H1 (cell line): ENCODE data around the gene EPHA8. TPM values are rescaled to one million over a fixed set of nuclear protein-coding genes. Genes with fewer than 3 reads are reported as not detected.

ENCODE experiments used
- CTCF ChIA-PET: fragments of 300-600 bp; sonication (Branson Sonifier 250); formaldehyde crosslinking; loops from one replicate; lab custom pipeline; 2021; ENCODE audit not compliant: partially characterized antibody; lab: Charles Lee
- POLR2A ChIA-PET: fragments of 300-600 bp; sonication (Branson Sonifier 250); formaldehyde crosslinking; loops from one replicate; lab custom pipeline; 2021; ENCODE audit warnings: inconsistent platforms; ENCODE audit not compliant: partially characterized antibody; lab: Charles Lee
- DNase-seq, 2 experiments: peaks; one replicate each; pipeline versions ENCODE4 v3.0.0 to v3.0.0-alpha.2; 2010 to 2022; ENCODE audit warnings: low spot score in 2 of 2, low read depth in 1 of 2, mixed read lengths in 1 of 2
- FAIRE-seq: peaks from 2 replicates; lab custom pipeline; 2011; peaks lifted over from hg19 to GRCh38; lab: Jason Lieb, UNC
- H2AFZ ChIP-seq: 2 replicates; pipeline ENCODE4 v1.8.1; 2012; ENCODE audit warnings: low read length, inconsistent platforms
- H2AK5ac ChIP-seq: 2 replicates; pipeline ENCODE4 v1.6.1; 2013; ENCODE audit warnings: low read depth, low read length
- H2BK120ac ChIP-seq: replicated peaks from 2 replicates; pipeline ENCODE3; 2013; ENCODE audit warnings: low read depth, low read length, inconsistent platforms
- H2BK12ac ChIP-seq: 2 replicates; pipeline ENCODE4 v1.6.1; 2013; ENCODE audit warnings: low read depth, low read length
- H2BK15ac ChIP-seq: 2 replicates; pipeline ENCODE4 v1.6.1; 2013; ENCODE audit warnings: low read length
- H2BK20ac ChIP-seq: 2 replicates; pipeline ENCODE4 v1.6.1; 2013; ENCODE audit warnings: low read length
- H2BK5ac ChIP-seq: 2 replicates; pipeline ENCODE4 v1.6.1; 2013; ENCODE audit warnings: low read depth, low read length
- H3K14ac ChIP-seq: 2 replicates; pipeline ENCODE4 v1.6.1; 2013; ENCODE audit warnings: inconsistent platforms; ENCODE audit not compliant: insufficient read length
- H3K18ac ChIP-seq: 2 replicates; pipeline ENCODE4 v1.6.1; 2013; ENCODE audit warnings: low read length; ENCODE audit errors: extremely low read depth
- H3K23ac ChIP-seq: 2 replicates; pipeline ENCODE4 v1.6.1; 2013; ENCODE audit warnings: inconsistent platforms; ENCODE audit not compliant: insufficient read length
- H3K23me2 ChIP-seq: 2 replicates; pipeline ENCODE4 v1.6.1; 2013; ENCODE audit warnings: low read depth, low read length
- H3K27ac ChIP-seq: 2 replicates; pipeline ENCODE4 v1.6.1; 2011; ENCODE audit warnings: low read depth, low read length, inconsistent platforms
- H3K27me3 ChIP-seq, 4 experiments: replicated peaks in 1 of 4; 1 replicate in 1 of 4; 2 replicates in 3 of 4; pipeline versions ENCODE4 v1.6.1 to v1.8.1; 2011 to 2013; ENCODE audit warnings: low read length in 3 of 4, mild to moderate bottlenecking in 3 of 4, inconsistent platforms in 2 of 4, mixed read lengths in 2 of 4, moderate library complexity in 1 of 4; ENCODE audit not compliant: control insufficient read depth in 3 of 4, insufficient read depth in 3 of 4; ENCODE audit errors: extremely low read depth in 1 of 4
- H3K36me3 ChIP-seq, 4 experiments: 2 replicates each; pipeline versions ENCODE4 v1.6.1 to v1.8.1; 2011 to 2013; ENCODE audit warnings: mild to moderate bottlenecking in 4 of 4, low read length in 3 of 4, moderate library complexity in 2 of 4, control low read depth in 1 of 4, inconsistent platforms in 1 of 4; ENCODE audit not compliant: insufficient read depth in 4 of 4, control insufficient read depth in 2 of 4
- H3K4ac ChIP-seq: replicated peaks from 2 replicates; pipeline ENCODE3; 2013; ENCODE audit warnings: low read length, low read depth, mixed read lengths, inconsistent platforms; ENCODE audit not compliant: insufficient read length
- H3K4me1 ChIP-seq, 4 experiments: replicated peaks in 1 of 4; 1 replicate in 1 of 4; 2 replicates in 3 of 4; pipeline versions ENCODE4 v1.6.1 to v1.8.1; 2011 to 2013; ENCODE audit warnings: low read length in 3 of 4, inconsistent platforms in 2 of 4, mixed read lengths in 1 of 4; ENCODE audit not compliant: insufficient read depth in 4 of 4, control insufficient read depth in 3 of 4
- H3K4me2 ChIP-seq, 2 experiments: 2 replicates each; pipeline versions ENCODE4 v1.6.1 to v1.8.1; 2011 to 2013; ENCODE audit warnings: low read depth in 2 of 2, low read length in 2 of 2, control low read depth in 1 of 2, inconsistent platforms in 1 of 2, mild to moderate bottlenecking in 1 of 2; ENCODE audit not compliant: insufficient read depth in 1 of 2
- H3K4me3 ChIP-seq, 4 experiments: fragments of 200-600, 300-600 bp in 1 of 4; sonication (generic), shearing (Covaris generic), sonication (Bioruptor Twin) in 1 of 4; 2 replicates each; pipeline versions ENCODE4 v1.5.1 to v1.8.1; 2011 to 2016; ENCODE audit warnings: low read length in 4 of 4, low read depth in 3 of 4, control low read depth in 2 of 4, inconsistent platforms in 2 of 4, mild to moderate bottlenecking in 2 of 4, mixed read lengths in 1 of 4, moderate library complexity in 1 of 4; ENCODE audit not compliant: insufficient read depth in 2 of 4; ENCODE audit errors: extremely low read depth in 1 of 4
- H3K56ac ChIP-seq: replicated peaks from 2 replicates; pipeline ENCODE3; 2013; ENCODE audit warnings: low read depth, mild to moderate bottlenecking, mixed read lengths, low read length, inconsistent platforms; ENCODE audit not compliant: insufficient read length
- H3K79me1 ChIP-seq: 2 replicates; pipeline ENCODE4 v1.6.1; 2013; ENCODE audit warnings: low read depth, low read length, control low read depth
- H3K79me2 ChIP-seq, 2 experiments: 2 replicates each; pipeline versions ENCODE4 v1.6.1 to v1.8.1; 2012 to 2013; ENCODE audit warnings: low read length in 2 of 2, mild to moderate bottlenecking in 2 of 2, inconsistent platforms in 1 of 2; ENCODE audit not compliant: insufficient read depth in 2 of 2, control insufficient read depth in 1 of 2
- H3K9ac ChIP-seq, 4 experiments: replicated peaks in 1 of 4; 1 replicate in 1 of 4; 2 replicates in 3 of 4; pipeline versions ENCODE4 v1.6.1 to v1.8.1; 2011 to 2013; ENCODE audit warnings: low read depth in 3 of 4, low read length in 3 of 4, control low read depth in 2 of 4, mild to moderate bottlenecking in 2 of 4, moderate library complexity in 2 of 4, inconsistent platforms in 1 of 4; ENCODE audit errors: extremely low read depth in 1 of 4
- H3K9me3 ChIP-seq, 2 experiments: 2 replicates each; pipeline versions ENCODE4 v1.6.1 to v1.8.1; 2012 to 2013; ENCODE audit warnings: mild to moderate bottlenecking in 2 of 2, moderate library complexity in 2 of 2, control low read depth in 1 of 2, inconsistent platforms in 1 of 2, low read depth in 1 of 2, low read length in 1 of 2, mixed read lengths in 1 of 2; ENCODE audit not compliant: insufficient read depth in 2 of 2
- H4K20me1 ChIP-seq, 2 experiments: replicated peaks in 1 of 2; 2 replicates each; pipeline versions ENCODE3 to v1.8.1; 2011 to 2013; ENCODE audit warnings: inconsistent platforms in 2 of 2, low read length in 2 of 2, mild to moderate bottlenecking in 1 of 2; ENCODE audit not compliant: insufficient read depth in 2 of 2, control insufficient read depth in 1 of 2
- H4K5ac ChIP-seq: 2 replicates; pipeline ENCODE4 v1.6.1; 2013; ENCODE audit warnings: low read length, low read depth, mixed read lengths, inconsistent platforms; ENCODE audit not compliant: insufficient read length
- H4K8ac ChIP-seq: 2 replicates; pipeline ENCODE4 v1.8.0; 2013; ENCODE audit warnings: mild to moderate bottlenecking, moderate library complexity, low read length, inconsistent platforms; ENCODE audit not compliant: insufficient read depth; ENCODE audit errors: extremely low read depth
- H4K91ac ChIP-seq: replicated peaks from 2 replicates; pipeline ENCODE3; 2013; ENCODE audit warnings: low read length, mixed read lengths, inconsistent platforms; ENCODE audit not compliant: insufficient read length
- BRCA1 ChIP-seq: IDR thresholded peaks from 2 replicates; pipeline ENCODE4 v1.6.1; 2012; ENCODE audit warnings: low read depth, low read length, improper control_type of control experiment
- CBX8 ChIP-seq: fragments of 300-800, 300-1000 bp; sonication (generic); IDR thresholded peaks from 2 replicates; pipeline ENCODE4 v1.7.1; 2016; ENCODE audit warnings: low read depth, low read length, borderline replicate concordance
- MAFK ChIP-seq: IDR thresholded peaks from 2 replicates; pipeline ENCODE4 v1.6.1; 2012; ENCODE audit warnings: low read depth, mild to moderate bottlenecking, improper control_type of control experiment, low read length
- PHF8 ChIP-seq: fragments of 200-600 bp; sonication (generic); conservative IDR thresholded peaks from 2 replicates; pipeline ENCODE4 v1.7.1; 2012; ENCODE audit warnings: low read depth, mild to moderate bottlenecking, inconsistent platforms, low read length, moderate library complexity
- POLR2AphosphoS5 ChIP-seq: IDR thresholded peaks from 2 replicates; pipeline ENCODE4 v1.6.1; 2011; ENCODE audit warnings: low read depth, low read length
- RBBP5 ChIP-seq: IDR thresholded peaks from 2 replicates; pipeline ENCODE4 v1.7.1; 2012; ENCODE audit warnings: low read depth, mild to moderate bottlenecking, inconsistent platforms, low read length, moderate library complexity, borderline replicate concordance
- SAP30 ChIP-seq: fragments of 300-600 bp; sonication (generic); IDR thresholded peaks from 2 replicates; pipeline ENCODE4 v1.7.1; 2012; ENCODE audit warnings: low read length, moderate library complexity, mild to moderate bottlenecking, inconsistent platforms; ENCODE audit not compliant: insufficient read depth, insufficient replicate concordance
- SIN3A ChIP-seq, 2 experiments: IDR thresholded peaks in 1 of 2; conservative IDR thresholded peaks in 1 of 2; 2 replicates each; pipeline ENCODE4 v1.6.1; 2011 to 2012; ENCODE audit warnings: low read length in 2 of 2, improper control_type of control experiment in 1 of 2, low read depth in 1 of 2, mild to moderate bottlenecking in 1 of 2
- SIX5 ChIP-seq: IDR thresholded peaks from 2 replicates; pipeline ENCODE4 v1.6.1; 2011; ENCODE audit warnings: mild to moderate bottlenecking, low read depth, low read length
- SUZ12 ChIP-seq: fragments of 200-600 bp; sonication (generic); IDR thresholded peaks from 2 replicates; pipeline ENCODE4 v1.6.1; 2012; ENCODE audit warnings: mild to moderate bottlenecking, inconsistent platforms, low read length, moderate library complexity, mixed read lengths
- TAF1 ChIP-seq: IDR thresholded peaks from 2 replicates; pipeline ENCODE4 v1.6.1; 2011; ENCODE audit warnings: mild to moderate bottlenecking, low read depth, low read length
- WGBS, 2 experiments: shearing (Covaris generic) in 1 of 2; methylation state at CpG; one replicate each; pipeline versions ENCODE4 v1.1.6 to v1.1.7; 2013 to 2015; ENCODE audit warnings: low lambda C conversion rate in 2 of 2, mixed read lengths in 2 of 2, inconsistent platforms in 1 of 2, low coverage in 1 of 2, missing lambda C conversion rate in 1 of 2; ENCODE audit not compliant: insufficient replicate concordance in 2 of 2, insufficient coverage in 1 of 2, insufficient read length in 1 of 2; ENCODE audit errors: extremely low coverage in 1 of 2, missing lambda C conversion rate in 1 of 2; 5-methylcytosine and 5-hydroxymethylcytosine counted together
- polyA plus RNA-seq, 7 experiments: library from polyadenylated mRNA; depleted of rRNA in 3 of 7; stranded (reverse) in 5 of 7; unstranded in 2 of 7; fragments of >200 nt in 5 of 7; fragments of 200-250 nt in 2 of 7; gene quantifications; 1 replicate in 5 of 7; 2 replicates in 1 of 7; 4 replicates in 1 of 7; pipeline versions ENCODE4 v1.2.1 to v1.2.3, GENCODE V29; 2011 to 2013; ENCODE audit warnings: missing spikeins in 2 of 7, mixed read lengths in 2 of 7
- total RNA-seq: library from RNA; stranded (reverse); fragmentation: NEBNext Ultra II Directional; extraction: Animal tissue kit (Norgen Biotek cat#: 25700); gene quantifications from 2 replicates; pipeline ENCODE4 v1.2.1, GENCODE V29; 2021
- TF ChIP-seq, protein P1 (sequence below): IDR thresholded peaks from 2 replicates; pipeline ENCODE4 v1.6.1; 2011; ENCODE audit warnings: low read length, improper control_type of control experiment

The EPHA8 gene
- total and polyA plus RNA-seq, 2 of the 8 experiments (the other 6 are each of a cell fraction or from before 2014, with no cell fraction given), result 4.0 to 8.4 TPM

DNA sequence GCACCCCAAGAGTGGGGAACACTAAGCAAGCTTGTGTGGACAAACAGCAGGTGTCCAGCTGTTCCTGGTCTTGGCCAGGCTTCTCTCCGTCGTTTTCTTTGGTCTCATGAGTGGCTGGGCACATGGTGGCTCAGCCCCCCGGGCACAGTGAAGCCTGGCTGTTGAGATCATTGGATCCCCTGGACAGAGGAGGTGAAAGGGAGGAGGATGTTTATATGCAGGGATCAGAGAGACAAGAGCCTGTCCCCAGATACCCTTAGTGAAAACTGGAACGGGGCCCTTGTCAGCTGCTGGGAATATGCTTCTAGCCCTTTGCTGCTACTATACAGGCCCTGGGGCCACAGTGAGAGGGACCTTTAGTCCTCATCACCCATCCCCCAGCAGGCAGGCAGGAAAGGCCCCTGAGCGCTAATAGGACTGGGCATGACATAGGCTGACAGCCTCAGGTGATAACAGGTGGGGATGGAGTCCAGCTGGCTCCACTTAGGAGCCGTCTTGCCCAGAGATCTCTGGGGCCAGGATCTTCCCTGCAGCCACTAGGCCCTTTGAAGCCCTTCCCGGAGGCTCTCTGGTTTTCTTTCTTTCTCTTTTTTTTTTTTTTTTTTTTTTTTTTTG lies 16.4 kb downstream of the EPHA8 start:
- H2BK120ac ChIP-seq, result no peak overlapping the region
- H3K56ac ChIP-seq, result no peak overlapping the region
- peaks cover 0 to 8% of the 10 kb centered on the region in 2 experiments; a peak in 2 of 4 replicates for H3K79me2 ChIP-seq
- no peak overlapping the region for H2BK5ac ChIP-seq
- 82% methylated on average over 6 of the region's 7 CpGs; no CpG with 5 or more reads in 1 of the 2 experiments for WGBS, 2 experiments
- H2BK12ac ChIP-seq, result no peak overlapping the region
- no peak overlapping the region for H3K9ac ChIP-seq
- POLR2A ChIA-PET, result no interaction called here
- no peak overlapping the region for H3K27ac ChIP-seq
- H3K36me3 ChIP-seq, result peaks cover 0 to 8% (median 0%) of the 10 kb centered on the region in 4 experiments; a peak in 1 of 8 replicates
- H3K4ac ChIP-seq, result no peak overlapping the region
- no peak overlapping the region for H2AK5ac ChIP-seq
- H3K4me1 ChIP-seq, result no peaks in the 10 kb centered on the region
- FAIRE-seq, result no peak
- H3K27me3 ChIP-seq, result no peaks in the 10 kb centered on the region
- peaks cover 2 to 18% of the 10 kb centered on the region in 2 experiments for H4K20me1 ChIP-seq
- no peak overlapping the region for H4K5ac ChIP-seq
- no peak overlapping the region for H3K14ac ChIP-seq
- peaks cover 13 to 15% of the 10 kb centered on the region in 2 experiments for H3K9me3 ChIP-seq
- H3K4me3 ChIP-seq, result no peak overlapping the region
- H3K23me2 ChIP-seq, result peaks cover 10% of the 10 kb centered on the region; the same call in 1 of the 2 replicates
- no peak overlapping the region for H2AFZ ChIP-seq
- no peak for DNase-seq
- CTCF ChIA-PET, result interaction anchor here (0.6 to 2.1 kb wide), 2 partner anchors 12 to 57 kb away, joined by 3 to 6 read pairs; no protein-coding TSS in a partner anchor
- no peak overlapping the region for H3K18ac ChIP-seq
- no peak overlapping the region for H3K23ac ChIP-seq
- H2BK20ac ChIP-seq, result no peak overlapping the region
- H4K8ac ChIP-seq, result no peak overlapping the region
- H3K79me1 ChIP-seq, result no peaks in the 10 kb centered on the region; the same call in 1 of the 2 replicates
- H2BK15ac ChIP-seq, result no peak overlapping the region
- no peak overlapping the region; a peak in 1 of 4 replicates for H3K4me2 ChIP-seq
- H4K91ac ChIP-seq, result no peak overlapping the region
- TF ChIP-seq MAFK, result no peak
- no peak for TF ChIP-seq SIX5
- TF ChIP-seq SIN3A (conservative IDR thresholded peaks at IDR 0.05 in 1 of 2, IDR thresholded peaks at IDR 0.05 in 1 of 2; ENCODE audit: low read depth in 1 of 2, low read length in 2 of 2), result no peak
- TF ChIP-seq RBBP5, result no peak
- TF ChIP-seq SAP30, result no peak
- TF ChIP-seq BRCA1, result no peak
- TF ChIP-seq POLR2AphosphoS5, result no peak
- TF ChIP-seq SUZ12, result no peak
- no peak for TF ChIP-seq CBX8
- no peak for TF ChIP-seq PHF8
- no peak for TF ChIP-seq TAF1
- TF ChIP-seq, protein P1, sequence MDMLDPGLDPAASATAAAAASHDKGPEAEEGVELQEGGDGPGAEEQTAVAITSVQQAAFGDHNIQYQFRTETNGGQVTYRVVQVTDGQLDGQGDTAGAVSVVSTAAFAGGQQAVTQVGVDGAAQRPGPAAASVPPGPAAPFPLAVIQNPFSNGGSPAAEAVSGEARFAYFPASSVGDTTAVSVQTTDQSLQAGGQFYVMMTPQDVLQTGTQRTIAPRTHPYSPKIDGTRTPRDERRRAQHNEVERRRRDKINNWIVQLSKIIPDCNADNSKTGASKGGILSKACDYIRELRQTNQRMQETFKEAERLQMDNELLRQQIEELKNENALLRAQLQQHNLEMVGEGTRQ, result no peak
